GM19035 (cell line): ENCODE results near the gene ACTR8.

ENCODE experiments used
- ATAC-seq: cut with Tn5 transposase; IDR thresholded peaks from one replicate; pipeline ENCODE4 v1.9.1; 2021; ENCODE audit not compliant: unreplicated experiment

ACTR8 gene

GRCh38 chr3:53817809-53818208, 64.1 kb downstream of the ACTR8 start:
- no peak for ATAC-seq

GRCh38 chr3:53817211-53817610, 64.7 kb downstream of the ACTR8 start:
- no peak for ATAC-seq
